ENCODE data around the gene ARGLU1. TPM values are rescaled to one million over a fixed set of nuclear protein-coding genes. Genes with fewer than 3 reads are reported as not detected.

The ARGLU1 gene
- 19.0 and 26.1 TPM in 2 replicates for total RNA-seq

DNA sequence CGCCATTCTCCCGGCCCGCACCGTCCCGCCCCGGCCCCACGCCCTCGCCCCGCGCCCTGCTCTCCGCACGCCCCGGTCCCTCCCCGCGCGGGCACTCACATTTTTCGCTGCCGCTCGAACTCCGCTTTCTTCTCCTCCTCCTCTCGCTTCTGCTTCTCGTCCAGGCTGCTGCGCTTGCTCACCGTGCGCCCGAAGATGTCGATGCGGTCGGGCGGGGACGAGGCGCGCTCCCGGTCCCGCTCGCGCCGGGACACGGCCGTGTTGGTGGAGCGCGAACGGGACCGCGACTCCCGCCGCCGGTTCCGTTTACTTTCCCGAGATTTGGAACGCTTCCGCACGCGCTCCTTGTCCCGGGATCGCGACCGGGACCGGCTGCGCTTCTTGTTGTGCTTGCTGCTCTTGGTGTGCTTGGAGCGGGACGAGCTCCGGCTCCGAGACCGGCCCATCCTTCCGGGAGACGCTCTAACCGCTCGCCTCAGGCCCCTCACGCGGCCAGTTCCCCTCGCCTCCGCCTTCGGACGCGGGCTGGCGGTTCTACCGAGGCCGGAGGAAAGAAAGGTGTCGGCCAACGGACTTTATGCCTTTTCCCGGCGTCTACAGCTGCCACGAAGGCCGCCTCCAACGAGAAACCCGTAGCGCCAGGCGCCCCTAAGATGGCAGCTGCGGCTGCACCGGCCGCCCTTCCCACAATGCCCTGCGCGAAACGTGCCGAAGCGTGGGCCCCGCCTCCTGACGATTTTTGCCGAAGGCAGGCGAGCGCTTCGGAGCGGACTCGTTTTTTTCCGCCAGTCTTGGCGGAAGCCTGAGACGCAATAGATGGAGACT is at the start of gene ARGLU1:
Gene ARGLU1 (minus strand): TSS at position 664 of the 825 bp plus-strand sequence. CDS start 218 bp downstream, at position 446.

DNA sequence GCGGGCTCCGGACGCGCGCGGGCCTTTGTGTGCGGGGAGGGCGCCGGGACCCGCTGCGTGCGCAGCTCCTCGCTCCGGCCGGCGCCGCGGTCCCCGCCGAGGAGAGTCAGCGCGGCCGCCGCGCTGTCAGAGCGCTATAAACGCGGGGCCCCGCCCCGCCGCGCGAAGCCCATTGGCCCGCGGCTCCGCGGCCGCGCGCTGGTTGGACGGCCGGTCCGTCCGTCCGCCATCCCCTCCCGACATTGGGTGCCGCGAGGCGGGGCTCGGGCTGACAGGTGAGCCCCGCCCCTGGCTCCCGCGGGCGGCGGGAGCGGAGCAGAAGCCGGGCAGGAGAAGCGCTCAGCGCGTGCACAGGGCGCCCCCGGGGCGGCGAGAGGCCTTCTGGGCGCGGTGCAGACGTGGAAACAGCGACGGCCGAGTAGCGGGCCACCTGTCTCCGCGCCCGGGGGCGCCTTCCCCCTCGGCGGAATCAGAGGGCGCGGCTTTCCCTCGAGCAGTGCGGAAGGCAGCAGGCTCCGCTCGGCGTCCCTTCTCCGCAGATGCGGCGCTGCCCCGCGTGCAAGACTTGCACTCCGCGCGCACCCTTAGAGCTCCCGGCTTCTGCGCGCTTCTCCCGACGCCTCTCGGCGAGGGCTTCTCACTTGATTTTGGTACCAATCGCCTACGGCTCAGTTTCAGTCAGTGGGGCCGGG is 32.2 kb downstream of the ARGLU1 start, which contains the start of gene EFNB2:
Gene EFNB2 (minus strand): TSS at position 111 of the 692 bp plus-strand sequence. CDS start 698 bp downstream, outside the sequence.

Other genes starting within 250 kb of the ARGLU1 start
- gene EFNB2, start 32.5 kb downstream of the ARGLU1 start, total RNA-seq = 28.4 and 29.6 TPM in 2 replicates